Sigmoid colon (tissue), 7 donors: ENCODE data around the gene BNIP3. TPM values are rescaled to one million over a fixed set of nuclear protein-coding genes. Genes with fewer than 3 reads are reported as not detected.

Experiments
- DNase-seq: peaks from one replicate; pipeline ENCODE4 v3.0.0-alpha.2; 2019
- H3K27ac ChIP-seq, 4 donors: fragments of 200-600 bp; sonication (generic); one replicate each; pipeline ENCODE4 v1.5.1; 2016 to 2019; ENCODE audit warnings: mild to moderate bottlenecking in 1 of 4
- H3K27me3 ChIP-seq, 3 donors: fragments of 200-600 bp; sonication (generic); one replicate each; pipeline ENCODE4 v1.5.1; 2019; ENCODE audit warnings: mild to moderate bottlenecking in 1 of 3
- H3K36me3 ChIP-seq, 4 donors: fragments of 200-600 bp; sonication (generic); one replicate each; pipeline ENCODE4 v1.5.1; 2016 to 2019
- H3K4me1 ChIP-seq, 4 donors: fragments of 200-600 bp; sonication (generic); one replicate each; pipeline ENCODE4 v1.5.1; 2017 to 2019
- H3K4me3 ChIP-seq, 4 donors: fragments of 200-600 bp; sonication (generic); one replicate each; pipeline ENCODE4 v1.5.1; 2017 to 2019; ENCODE audit warnings: mild to moderate bottlenecking in 2 of 4, moderate library complexity in 1 of 4
- H3K9me3 ChIP-seq, 4 donors: fragments of 200-600 bp in 3 of 4; sonication (generic) in 3 of 4; one replicate each; pipeline versions ENCODE4 v1.5.1 to v1.6.1; 2013 to 2019
- EP300 ChIP-seq, 4 donors: sonication (generic); formaldehyde crosslinking; IDR thresholded peaks; one replicate each; pipeline ENCODE4 v1.6.1; 2017; ENCODE audit warnings: antibody characterized with exemption in 4 of 4
- POLR2A ChIP-seq, 2 donors: fragments of 450-650 bp; IDR thresholded peaks; one replicate each; pipeline ENCODE4 v1.6.1; 2016; ENCODE audit warnings: antibody characterized with exemption in 2 of 2, mild to moderate bottlenecking in 2 of 2, moderate library complexity in 2 of 2
- POLR2AphosphoS5 ChIP-seq, 4 donors: sonication (generic); formaldehyde crosslinking; IDR thresholded peaks; one replicate each; pipeline ENCODE4 v1.6.1; 2017; ENCODE audit warnings: antibody characterized with exemption in 4 of 4
- WGBS, 2 donors: extraction: QIAGEN DNeasy Blood & Tissue Kit; methylation state at CpG; one replicate each; pipeline ENCODE4 v1.1.7; 2013; 5-methylcytosine and 5-hydroxymethylcytosine counted together
- intact Hi-C: fragments of 100-400 bp; cut with DNase I; formaldehyde crosslinking; loops from one replicate; pipeline ENCODE4 v1.15.1; 2023
- polyA plus RNA-seq, 3 donors: library from polyadenylated mRNA; stranded (reverse); fragments of 200-250 nt; gene quantifications; one replicate each; pipeline ENCODE4 v1.2.3, GENCODE V29; 2013
- total RNA-seq, 4 donors: library from RNA; depleted of rRNA; stranded (reverse); fragments of >200 nt; gene quantifications; one replicate each; pipeline ENCODE4 v1.1.0, GENCODE V29; 2016
- TF ChIP-seq, protein P1 (sequence below), 4 experiments: fragments of 450-650 bp in 3 of 4; fragments of 200-600 bp in 1 of 4; IDR thresholded peaks; one replicate each; pipeline ENCODE4 v1.5.1; 2016 to 2019; ENCODE audit warnings: antibody characterized with exemption in 4 of 4, mild to moderate bottlenecking in 3 of 4, moderate library complexity in 2 of 4
- donor health status: healthy with polysubstance abuse.
- donor health status: Bipolar disorder and iron deficiency.
- donor health status: healthy.

The BNIP3 gene
- total RNA-seq (100 to 1,000 TPM in 2 of 4 donors, 10 to 100 TPM in 2; 55.9 to 125 (median 95.4) TPM), polyA plus RNA-seq (10 to 100 TPM in 2 of 3 donors, 1 to 10 TPM in 1; 3.9 to 11.7 (median 10.8) TPM)

- intact Hi-C loops, result loop anchor here (1.0 to 10.0 kb wide), 5 partner anchors 42 to 553 kb away; partner anchors contain the start of genes INPP5A, JAKMIP3 and PPP2R2D
- no peaks in the 10 kb centered on the region for H3K27me3 ChIP-seq
- 1% methylated on average over 100 of the region's 100 CpGs for WGBS, 2 donors
- TF ChIP-seq POLR2AphosphoS5 (IDR thresholded peaks at IDR 0.05) (peak; percentile 87 to 95 (median 92)), POLR2A (IDR thresholded peaks at IDR 0.05) (peak; percentile 55 to 84), EP300 (IDR thresholded peaks at IDR 0.05) (no peak)
- TF ChIP-seq, protein P1, sequence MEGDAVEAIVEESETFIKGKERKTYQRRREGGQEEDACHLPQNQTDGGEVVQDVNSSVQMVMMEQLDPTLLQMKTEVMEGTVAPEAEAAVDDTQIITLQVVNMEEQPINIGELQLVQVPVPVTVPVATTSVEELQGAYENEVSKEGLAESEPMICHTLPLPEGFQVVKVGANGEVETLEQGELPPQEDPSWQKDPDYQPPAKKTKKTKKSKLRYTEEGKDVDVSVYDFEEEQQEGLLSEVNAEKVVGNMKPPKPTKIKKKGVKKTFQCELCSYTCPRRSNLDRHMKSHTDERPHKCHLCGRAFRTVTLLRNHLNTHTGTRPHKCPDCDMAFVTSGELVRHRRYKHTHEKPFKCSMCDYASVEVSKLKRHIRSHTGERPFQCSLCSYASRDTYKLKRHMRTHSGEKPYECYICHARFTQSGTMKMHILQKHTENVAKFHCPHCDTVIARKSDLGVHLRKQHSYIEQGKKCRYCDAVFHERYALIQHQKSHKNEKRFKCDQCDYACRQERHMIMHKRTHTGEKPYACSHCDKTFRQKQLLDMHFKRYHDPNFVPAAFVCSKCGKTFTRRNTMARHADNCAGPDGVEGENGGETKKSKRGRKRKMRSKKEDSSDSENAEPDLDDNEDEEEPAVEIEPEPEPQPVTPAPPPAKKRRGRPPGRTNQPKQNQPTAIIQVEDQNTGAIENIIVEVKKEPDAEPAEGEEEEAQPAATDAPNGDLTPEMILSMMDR (IDR thresholded peaks at IDR 0.05), result peak in 1 of 4 experiments; percentile 19
- no peaks in the 10 kb centered on the region for H3K36me3 ChIP-seq
- DNase-seq, result peak; percentile 97
- peak within 1 kb of the TSS; percentile 88 to 99 (median 94) for H3K4me3 ChIP-seq
- no peaks in the 10 kb centered on the region for H3K9me3 ChIP-seq
- H3K27ac ChIP-seq, result peak within 1 kb of the TSS; percentile 85 to 92 (median 87)
- peaks cover 0 to 43% (median 32%) of the 10 kb centered on the region in 4 donors for H3K4me1 ChIP-seq
Observed at GRCh38 chr10:131981429-131982184, at the start of gene BNIP3. Gene BNIP3 (minus strand): TSS chr10:131981923. CDS start chr10:131981806, 117 bp downstream.

- H3K27me3 ChIP-seq, result peaks cover 3 to 66% (median 3%) of the 10 kb centered on the region in 3 donors
- no peak for DNase-seq
- intact Hi-C loops, result no loop called here
- H3K36me3 ChIP-seq, result no peaks in the 10 kb centered on the region
- TF ChIP-seq POLR2AphosphoS5 (IDR thresholded peaks at IDR 0.05) (no peak), POLR2A (IDR thresholded peaks at IDR 0.05) (no peak), EP300 (IDR thresholded peaks at IDR 0.05) (no peak)
- TF ChIP-seq, protein P1 (IDR thresholded peaks at IDR 0.05), result no peak
- H3K4me1 ChIP-seq, result peaks cover 0 to 7% (median 3%) of the 10 kb centered on the region in 4 donors
- H3K4me3 ChIP-seq, result no peak overlapping the region
- H3K27ac ChIP-seq, result no peak overlapping the region
- 75 to 76% methylated on average over 12 of the region's 12 CpGs for WGBS, 2 donors
- H3K9me3 ChIP-seq, result no peaks in the 10 kb centered on the region
Observed at GRCh38 chr10:132030898-132031463, 49.3 kb upstream of the BNIP3 start.

DNA sequence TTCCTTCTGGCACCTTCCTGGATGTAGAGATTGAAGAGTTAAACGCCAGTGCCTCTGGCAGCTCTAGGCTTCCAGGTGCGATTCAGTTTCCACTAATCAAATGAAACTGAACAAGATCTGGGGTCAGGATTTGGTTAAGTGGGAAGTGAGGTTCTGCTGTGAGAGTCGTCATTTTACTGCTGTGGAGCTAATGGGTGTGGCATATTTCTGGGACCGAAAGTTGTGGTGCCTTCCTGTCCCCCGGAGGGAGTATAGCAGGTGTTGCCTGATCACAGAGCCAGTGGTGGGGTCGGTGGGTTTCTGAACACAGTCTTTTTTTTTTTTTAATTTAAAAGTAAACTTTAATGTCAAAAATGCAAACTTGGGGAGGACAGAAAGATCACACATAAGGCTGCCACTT lies 47.0 kb upstream of the BNIP3 start:
- DNase-seq, result no peak
- intact Hi-C loops, result no loop called here
- Histone ChIP-seq H3K4me1 (peaks cover 0 to 3% (median 2%) of the 10 kb centered on the region in 4 donors), H3K36me3 (no peaks in the 10 kb centered on the region), H3K9me3 (no peaks in the 10 kb centered on the region), H3K4me3 (no peak overlapping the region), H3K27ac (no peak overlapping the region), H3K27me3 (peaks cover 3 to 60% (median 3%) of the 10 kb centered on the region in 3 donors)
- TF ChIP-seq, protein P1 (IDR thresholded peaks at IDR 0.05), result no peak
- TF ChIP-seq EP300 (IDR thresholded peaks at IDR 0.05) (no peak), POLR2A (IDR thresholded peaks at IDR 0.05) (no peak), POLR2AphosphoS5 (IDR thresholded peaks at IDR 0.05) (no peak)
- WGBS, 2 donors, result 41 to 53% methylated on average over 6 of the region's 6 CpGs

- Histone ChIP-seq H3K27ac (no peak overlapping the region), H3K27me3 (peaks cover 1 to 49% (median 3%) of the 10 kb centered on the region in 3 donors), H3K4me1 (peaks cover 0 to 9% (median 8%) of the 10 kb centered on the region in 4 donors), H3K9me3 (no peaks in the 10 kb centered on the region), H3K36me3 (no peaks in the 10 kb centered on the region), H3K4me3 (no peak overlapping the region)
- TF ChIP-seq, protein P1 (IDR thresholded peaks at IDR 0.05), result no peak
- TF ChIP-seq EP300 (IDR thresholded peaks at IDR 0.05) (no peak), POLR2AphosphoS5 (IDR thresholded peaks at IDR 0.05) (no peak), POLR2A (IDR thresholded peaks at IDR 0.05) (no peak)
- no peak for DNase-seq
- WGBS, 2 donors, result 66 to 75% methylated on average over 3 of the region's 3 CpGs
- intact Hi-C loops, result no loop called here
Observed at GRCh38 chr10:132027423-132027983, 45.8 kb upstream of the BNIP3 start.
